Smooth muscle cell of the umbilical artery (primary cell): ENCODE data around the gene FLNA. TPM values are rescaled to one million over a fixed set of nuclear protein-coding genes. Genes with fewer than 3 reads are reported as not detected.

Experiments used
- total RNA-seq: library from RNA; depleted of rRNA; stranded (reverse); fragments of >200 nt; gene quantifications from 2 replicates; pipeline ENCODE4 v1.2.3, GENCODE V29; 2014

Gene FLNA
- total RNA-seq, result 3,018 and 4,172 TPM in 2 replicates

GRCh38 chrX:154374313-154375155 lies at the start of gene FLNA:
TSS of gene FLNA (minus strand) at chrX:154374634. CDS start at chrX:154371245, 3,389 bp downstream.

DNA sequence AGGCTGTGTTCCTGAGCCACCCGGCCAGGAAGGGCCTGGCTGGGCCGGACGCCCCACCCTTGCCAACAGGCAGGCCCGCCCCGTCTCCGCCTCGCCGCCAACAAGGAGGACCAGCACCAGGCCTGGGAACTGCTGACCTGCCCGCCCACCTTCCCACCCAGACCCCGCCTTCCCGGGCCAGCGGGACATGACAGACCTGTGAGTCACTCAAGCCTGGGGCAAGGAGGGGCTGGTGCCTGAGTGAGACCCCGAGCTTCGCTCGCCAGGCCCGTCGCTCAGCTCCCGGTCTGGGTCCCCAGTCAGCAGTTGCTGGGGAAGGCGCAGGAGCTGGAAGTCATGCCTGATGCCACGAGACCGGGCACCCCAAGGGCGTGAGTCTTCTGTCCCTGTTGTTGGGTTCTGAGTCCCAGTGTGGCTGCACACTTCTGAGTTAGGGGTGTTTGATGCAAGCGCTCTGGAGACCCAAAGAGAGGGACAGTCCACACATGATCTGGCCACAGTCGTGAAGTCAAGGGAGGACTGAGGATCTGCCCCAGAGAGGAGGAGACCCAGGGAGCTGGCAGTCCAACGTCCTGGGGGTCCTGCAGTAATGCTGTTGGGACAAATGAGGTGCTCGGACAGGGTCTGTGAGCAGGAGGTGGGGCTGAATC lies 34.9 kb upstream of the FLNA start, which contains the start of gene DNASE1L1:
TSS of gene DNASE1L1 (minus strand) at position 33 of the 650 bp plus-strand sequence. CDS start 3,686 bp downstream, outside the sequence.

DNA sequence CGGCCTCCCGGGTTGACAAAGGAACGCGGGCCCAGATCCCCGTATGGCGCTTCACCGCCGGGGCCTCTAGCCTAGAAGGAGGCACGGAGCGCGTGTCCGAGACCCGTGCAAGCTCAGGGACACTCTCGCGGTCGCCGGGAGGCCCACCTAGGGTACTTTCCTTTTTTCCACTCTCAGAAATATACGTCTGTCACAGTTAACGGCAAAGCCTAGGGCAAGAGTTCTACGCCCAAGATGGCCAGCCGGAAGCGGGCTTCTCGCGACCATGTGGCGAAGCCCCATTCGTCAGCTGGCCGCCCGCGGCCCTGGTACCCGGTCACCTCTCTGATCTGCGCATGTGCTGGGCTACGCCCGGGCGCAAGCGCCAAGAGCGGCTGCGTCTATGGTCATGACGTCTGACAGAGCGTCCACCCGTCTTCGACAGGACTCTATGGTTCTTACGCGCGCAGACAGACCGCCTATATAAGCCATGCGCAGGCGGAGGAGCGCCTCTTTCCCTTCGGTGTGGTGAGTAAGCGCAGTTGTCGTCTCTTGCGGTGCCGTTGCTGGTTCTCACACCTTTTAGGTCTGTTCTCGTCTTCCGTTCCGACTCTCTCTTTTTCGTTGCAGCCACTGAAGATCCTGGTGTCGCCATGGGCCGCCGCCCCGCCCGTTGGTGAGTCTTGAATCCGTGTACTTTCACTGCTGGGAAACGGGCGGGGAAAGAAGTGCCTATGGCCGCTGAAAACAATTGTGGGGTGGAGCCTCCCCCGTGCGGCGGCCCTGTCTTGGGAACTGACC lies 23.6 kb upstream of the FLNA start, which contains the start of gene RPL10:
TSS of gene RPL10 (plus strand) at position 490 of the 780 bp plus-strand sequence. CDS start at position 633, 143 bp downstream.

DNA sequence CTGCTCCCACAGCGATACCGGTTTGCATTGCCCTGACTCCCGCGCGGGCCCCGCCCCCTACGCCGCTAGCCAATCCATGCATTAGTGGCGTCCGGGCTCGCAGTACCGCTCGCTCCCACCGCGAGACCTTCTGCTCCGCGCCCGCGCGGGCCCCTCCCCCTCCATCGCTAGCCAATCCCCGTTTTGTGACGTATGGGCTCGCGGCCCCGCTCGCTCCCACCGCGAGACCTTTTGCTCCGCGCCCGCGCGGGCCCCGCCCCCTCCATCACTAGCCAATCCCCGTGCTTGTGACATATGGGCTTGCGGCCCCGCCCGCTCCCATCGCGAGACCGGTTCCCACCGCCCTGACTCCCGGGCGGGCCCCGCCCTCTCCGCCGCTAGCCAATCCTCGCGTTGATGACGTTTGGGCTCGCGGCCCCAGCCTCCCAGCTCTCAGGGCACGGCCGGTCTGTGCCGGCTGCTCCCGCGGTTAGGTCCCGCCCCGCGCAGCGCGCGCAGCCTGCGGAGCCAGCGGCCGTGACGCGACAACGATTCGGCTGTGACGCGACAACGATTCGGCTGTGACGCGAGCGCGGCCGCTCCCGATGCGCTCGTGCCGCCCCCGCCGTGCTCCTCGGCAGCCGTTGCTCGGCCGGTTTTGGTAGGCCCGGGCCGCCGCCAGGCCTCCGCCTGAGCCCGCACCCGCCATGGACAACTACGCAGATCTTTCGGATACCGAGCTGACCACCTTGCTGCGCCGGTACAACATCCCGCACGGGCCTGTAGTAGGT lies 4.5 kb upstream of the FLNA start, which contains the start of gene EMD:
TSS of gene EMD (plus strand) at position 497 of the 770 bp plus-strand sequence. CDS start at position 687, 190 bp downstream.

Other genes with a start within 250 kb of the FLNA start
- not detected in 2 replicates for gene OPN1LW, start 230.4 kb downstream of the FLNA start, total RNA-seq
- gene OPN1MW, start 192.0 kb downstream of the FLNA start, total RNA-seq, result not detected in 2 replicates
- not detected in 2 replicates for gene OPN1MW2, start 154.9 kb downstream of the FLNA start, total RNA-seq
- gene OPN1MW3, start 117.1 kb downstream of the FLNA start, total RNA-seq, result not detected in 2 replicates
- not detected in 2 replicates for gene TEX28, start 79.5 kb downstream of the FLNA start, total RNA-seq
- gene TKTL1, start 78.8 kb downstream of the FLNA start, total RNA-seq, result not detected in 2 replicates
- gene EMD, start 4.7 kb upstream of the FLNA start, total RNA-seq, result 19.0 and 21.5 TPM in 2 replicates
- 3,679 and 4,783 TPM in 2 replicates for gene RPL10, start 23.7 kb upstream of the FLNA start, total RNA-seq
- 116 and 119 TPM in 2 replicates for gene DNASE1L1, start 34.6 kb upstream of the FLNA start, total RNA-seq
- gene TAFAZZIN, start 36.9 kb upstream of the FLNA start, total RNA-seq, result 14.8 and 15.2 TPM in 2 replicates
- 125 and 186 TPM in 2 replicates for gene ATP6AP1, start 54.0 kb upstream of the FLNA start, total RNA-seq
- gene GDI1, start 62.5 kb upstream of the FLNA start, total RNA-seq, result 102 and 174 TPM in 2 replicates
- 73.1 and 81.4 TPM in 2 replicates for gene FAM50A, start 69.5 kb upstream of the FLNA start, total RNA-seq
- 29.4 and 65.7 TPM in 2 replicates for gene PLXNA3, start 83.6 kb upstream of the FLNA start, total RNA-seq
- gene LAGE3, start 104.6 kb upstream of the FLNA start, total RNA-seq, result 12.9 and 44.5 TPM in 2 replicates
- gene UBL4A, start 112.0 kb upstream of the FLNA start, total RNA-seq, result 55.2 and 63.8 TPM in 2 replicates
- 29.1 and 54.4 TPM in 2 replicates for gene SLC10A3, start 116.0 kb upstream of the FLNA start, total RNA-seq
- gene FAM3A, start 141.6 kb upstream of the FLNA start, total RNA-seq, result 34.4 and 35.0 TPM in 2 replicates
- gene G6PD, start 172.2 kb upstream of the FLNA start, total RNA-seq, result 52.6 and 106 TPM in 2 replicates
- 13.7 TPM in 2 replicates for gene IKBKG, start 173.0 kb upstream of the FLNA start, total RNA-seq
- gene CTAG1A, start 210.5 kb upstream of the FLNA start, total RNA-seq, result not detected in 2 replicates
- gene CTAG1B, start 244.6 kb upstream of the FLNA start, total RNA-seq, result not detected in 2 replicates